ENCODE data around the gene PZP. TPM values are rescaled to one million over a fixed set of nuclear protein-coding genes. Genes with fewer than 3 reads are reported as not detected.

PZP gene
- total and polyA plus RNA-seq, 10 of the 15 experiments (the other 5 are each of a cell fraction or from before 2014, with no cell fraction given) = not detected

DNA sequence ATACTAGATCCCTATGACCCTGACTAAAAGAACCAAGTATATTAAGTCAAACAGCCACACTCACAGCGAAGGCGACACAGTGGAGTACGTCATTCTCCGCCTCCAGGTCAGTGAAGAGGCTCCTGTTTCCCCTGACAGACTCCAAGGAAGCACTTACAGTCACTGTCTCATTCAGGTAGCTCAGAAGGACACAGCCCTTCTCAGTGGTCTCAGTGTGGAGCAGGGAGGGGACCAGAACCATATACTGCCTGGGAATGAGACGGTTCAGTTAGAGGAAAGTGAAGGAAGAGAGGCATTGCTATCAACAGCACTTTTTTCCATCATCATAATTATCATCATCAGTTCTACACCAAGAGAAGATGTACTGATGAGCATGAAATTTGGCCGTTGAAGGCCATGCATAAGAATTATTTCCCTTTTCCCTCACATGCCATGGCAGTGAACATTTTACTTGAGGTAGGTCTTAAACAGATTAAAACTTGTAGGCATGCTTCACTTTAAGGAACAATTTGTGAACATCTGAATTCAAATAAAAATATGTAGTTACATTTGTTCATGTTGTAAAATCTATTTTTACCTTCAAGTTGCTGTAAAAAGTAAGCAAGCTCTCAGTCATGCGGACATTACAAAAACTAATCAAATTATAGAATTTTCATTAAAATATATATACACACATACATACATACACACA, 94.8 kb downstream of the PZP start (continued):
- TF ChIP-seq, protein P1, sequence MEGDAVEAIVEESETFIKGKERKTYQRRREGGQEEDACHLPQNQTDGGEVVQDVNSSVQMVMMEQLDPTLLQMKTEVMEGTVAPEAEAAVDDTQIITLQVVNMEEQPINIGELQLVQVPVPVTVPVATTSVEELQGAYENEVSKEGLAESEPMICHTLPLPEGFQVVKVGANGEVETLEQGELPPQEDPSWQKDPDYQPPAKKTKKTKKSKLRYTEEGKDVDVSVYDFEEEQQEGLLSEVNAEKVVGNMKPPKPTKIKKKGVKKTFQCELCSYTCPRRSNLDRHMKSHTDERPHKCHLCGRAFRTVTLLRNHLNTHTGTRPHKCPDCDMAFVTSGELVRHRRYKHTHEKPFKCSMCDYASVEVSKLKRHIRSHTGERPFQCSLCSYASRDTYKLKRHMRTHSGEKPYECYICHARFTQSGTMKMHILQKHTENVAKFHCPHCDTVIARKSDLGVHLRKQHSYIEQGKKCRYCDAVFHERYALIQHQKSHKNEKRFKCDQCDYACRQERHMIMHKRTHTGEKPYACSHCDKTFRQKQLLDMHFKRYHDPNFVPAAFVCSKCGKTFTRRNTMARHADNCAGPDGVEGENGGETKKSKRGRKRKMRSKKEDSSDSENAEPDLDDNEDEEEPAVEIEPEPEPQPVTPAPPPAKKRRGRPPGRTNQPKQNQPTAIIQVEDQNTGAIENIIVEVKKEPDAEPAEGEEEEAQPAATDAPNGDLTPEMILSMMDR (IDR thresholded peaks at IDR 0.05 in 2 of 3, conservative IDR thresholded peaks at IDR 0.05 in 1 of 3; ENCODE audit: control insufficient read depth in 2 of 3, extremely low read depth in 1 of 3, insufficient read depth in 1 of 3, low read depth in 3 of 3, low read length in 3 of 3) = no peak
- TF ChIP-seq SMAD1 (IDR thresholded peaks at IDR 0.05; ENCODE audit: low read depth, partially characterized antibody) (no peak), KDM1A (IDR thresholded peaks at IDR 0.05; ENCODE audit: borderline replicate concordance) (no peak), IRF4 (IDR thresholded peaks at IDR 0.05; ENCODE audit: low read depth, low read length) (no peak), PML (IDR thresholded peaks at IDR 0.05; ENCODE audit: low read length) (no peak), E2F8 (IDR thresholded peaks at IDR 0.05; ENCODE audit: low read depth, partially characterized antibody) (no peak)
